Loucy (cell line): ENCODE results near the gene MALRD1.

Experiments
- H2AFZ ChIP-seq: fragments of 200-600 bp; sonication (generic); 2 replicates; pipeline ENCODE4 v1.6.0; 2016; ENCODE audit warnings: antibody characterized with exemption, mild to moderate bottlenecking, low read length, moderate library complexity
- H3F3A ChIP-seq: fragments of 200-600 bp; 2 replicates; pipeline ENCODE4 v1.6.0; 2016; ENCODE audit warnings: antibody characterized with exemption, low read depth, mild to moderate bottlenecking
- H3K27me3 ChIP-seq: fragments of 200-600 bp; sonication (generic); 2 replicates; pipeline ENCODE4 v1.6.1; 2014; ENCODE audit warnings: low read length, mild to moderate bottlenecking; ENCODE audit not compliant: insufficient read depth, poor library complexity, severe bottlenecking
- H3K36me3 ChIP-seq: fragments of 200-600 bp; sonication (generic); 2 replicates; pipeline ENCODE4 v1.6.1; 2016; ENCODE audit warnings: low read length; ENCODE audit not compliant: insufficient read depth
- H3K4me1 ChIP-seq: fragments of 200-600 bp; sonication (generic); 2 replicates; pipeline ENCODE4 v1.5.1; 2014; ENCODE audit warnings: low read length, mild to moderate bottlenecking; ENCODE audit not compliant: insufficient read depth, poor library complexity, severe bottlenecking
- H3K4me2 ChIP-seq: fragments of 200-600 bp; sonication (generic); 2 replicates; pipeline ENCODE4 v1.6.0; 2014; ENCODE audit warnings: antibody characterized with exemption, low read length, low read depth, mild to moderate bottlenecking; ENCODE audit not compliant: poor library complexity, severe bottlenecking
- H3K4me3 ChIP-seq: fragments of 200-600 bp; sonication (generic); 2 replicates; pipeline ENCODE4 v1.5.1; 2014; ENCODE audit warnings: low read length, mild to moderate bottlenecking, mixed read lengths; ENCODE audit not compliant: poor library complexity, severe bottlenecking
- H3K79me2 ChIP-seq: fragments of 200-600 bp; sonication (generic); 2 replicates; pipeline ENCODE4 v1.6.1; 2014; ENCODE audit warnings: low read length; ENCODE audit not compliant: insufficient read depth
- H3K9ac ChIP-seq: fragments of 200-600 bp; sonication (generic); 2 replicates; pipeline ENCODE4 v1.6.0; 2014; ENCODE audit warnings: mild to moderate bottlenecking, low read depth, low read length, moderate library complexity; ENCODE audit not compliant: poor library complexity, severe bottlenecking
- H3K9me2 ChIP-seq: fragments of 200-600 bp; sonication (generic); replicated peaks from 2 replicates; pipeline ENCODE4 v1.6.1; 2016; ENCODE audit warnings: low read depth, low read length, mixed read lengths
- H3K9me3 ChIP-seq: fragments of 200-600 bp; sonication (generic); 2 replicates; pipeline ENCODE4 v1.6.1; 2014; ENCODE audit warnings: mild to moderate bottlenecking, antibody characterized with exemption, low read length, low read depth; ENCODE audit not compliant: insufficient read depth
- H4K20me1 ChIP-seq: fragments of 200-600 bp; sonication (generic); 2 replicates; pipeline ENCODE4 v1.6.0; 2014; ENCODE audit warnings: antibody characterized with exemption, low read length, mild to moderate bottlenecking; ENCODE audit not compliant: insufficient read depth, poor library complexity, severe bottlenecking
- CTCF ChIP-seq: fragments of 200-600 bp; sonication (generic); conservative IDR thresholded peaks from 2 replicates; pipeline ENCODE4 v1.5.1; 2014; ENCODE audit warnings: mild to moderate bottlenecking, antibody characterized with exemption, low read length
- EZH2phosphoT487 ChIP-seq: fragments of 200-600 bp; IDR thresholded peaks from 2 replicates; pipeline ENCODE4 v1.6.1; 2018; ENCODE audit warnings: antibody characterized with exemption, mild to moderate bottlenecking, moderate library complexity, borderline replicate concordance

The MALRD1 gene

GRCh38 chr10:19461588-19461987 is 413.0 kb downstream of the MALRD1 start:
- 0 out of 2 replicates have a peak, but pooled peaks cover 3% of the 10 kb centered on the region for H3K9me2 ChIP-seq
- no peaks in the 10 kb centered on the region for H3K79me2 ChIP-seq
- H3F3A ChIP-seq = no peaks in the 10 kb centered on the region
- H2AFZ ChIP-seq = no peak overlapping the region
- no peaks in the 10 kb centered on the region for H3K4me1 ChIP-seq
- H3K36me3 ChIP-seq = no peaks in the 10 kb centered on the region
- H4K20me1 ChIP-seq = no peaks in the 10 kb centered on the region
- TF ChIP-seq CTCF (no peak), EZH2phosphoT487 (no peak)
- H3K9ac ChIP-seq = no peak overlapping the region
- no peak overlapping the region for H3K4me3 ChIP-seq
- no peaks in the 10 kb centered on the region for H3K9me3 ChIP-seq
- no peaks in the 10 kb centered on the region for H3K27me3 ChIP-seq
- H3K4me2 ChIP-seq = no peak overlapping the region

GRCh38 chr10:19466709-19467108 is 418.1 kb downstream of the MALRD1 start:
- Histone ChIP-seq H2AFZ (no peak overlapping the region), H3K9ac (no peak overlapping the region), H3K79me2 (no peaks in the 10 kb centered on the region), H3K36me3 (no peaks in the 10 kb centered on the region), H3K4me3 (no peak overlapping the region), H3K9me3 (no peaks in the 10 kb centered on the region), H3F3A (no peaks in the 10 kb centered on the region), H3K27me3 (no peaks in the 10 kb centered on the region), H4K20me1 (no peaks in the 10 kb centered on the region), H3K4me2 (no peak overlapping the region), H3K4me1 (no peaks in the 10 kb centered on the region), H3K9me2 (no peaks in the 10 kb centered on the region)
- TF ChIP-seq EZH2phosphoT487 (no peak), CTCF (no peak)

- Histone ChIP-seq H3K27me3 (no peaks in the 10 kb centered on the region), H3K9ac (no peak overlapping the region), H3F3A (no peaks in the 10 kb centered on the region), H3K4me3 (no peak overlapping the region), H3K4me2 (no peak overlapping the region), H3K79me2 (no peaks in the 10 kb centered on the region), H3K9me2 (no peaks in the 10 kb centered on the region), H4K20me1 (no peaks in the 10 kb centered on the region), H2AFZ (no peak overlapping the region), H3K36me3 (no peaks in the 10 kb centered on the region), H3K9me3 (no peaks in the 10 kb centered on the region), H3K4me1 (no peaks in the 10 kb centered on the region)
- TF ChIP-seq EZH2phosphoT487 = no peak
- TF ChIP-seq CTCF = no peak
Measured at GRCh38 chr10:19468413-19468812, 419.8 kb downstream of the MALRD1 start.
